ENCODE results near the gene DUSP7.
A peak's percentile ranks its signal among the peaks of the same experiment; 100 is the strongest.

The DUSP7 gene

DNA sequence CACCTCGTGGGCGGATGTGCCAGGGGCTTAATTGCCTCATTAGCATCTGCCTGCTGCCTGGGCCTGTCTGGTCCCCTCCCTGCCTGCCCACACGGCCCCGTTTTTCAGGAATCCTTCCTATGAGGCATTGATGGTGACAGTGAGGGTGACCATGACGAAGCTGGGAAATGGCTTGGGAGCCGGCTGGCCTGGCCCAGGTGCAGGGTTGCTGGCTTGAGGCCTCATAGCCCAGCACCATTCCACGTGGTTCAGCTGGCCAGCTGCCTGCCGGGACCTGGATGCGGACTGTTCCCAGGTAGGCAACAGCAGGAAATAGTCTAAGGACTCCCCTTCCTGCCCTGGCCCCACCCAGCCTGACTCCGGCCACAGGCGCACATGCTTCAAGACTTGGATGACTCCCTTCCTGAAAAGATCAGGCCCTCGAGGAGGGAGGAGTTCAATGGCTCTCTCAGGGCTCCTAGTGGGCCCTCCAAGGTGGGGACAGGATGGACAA, 8.9 kb upstream of the DUSP7 start:
- no peak for DNase-seq

DNA sequence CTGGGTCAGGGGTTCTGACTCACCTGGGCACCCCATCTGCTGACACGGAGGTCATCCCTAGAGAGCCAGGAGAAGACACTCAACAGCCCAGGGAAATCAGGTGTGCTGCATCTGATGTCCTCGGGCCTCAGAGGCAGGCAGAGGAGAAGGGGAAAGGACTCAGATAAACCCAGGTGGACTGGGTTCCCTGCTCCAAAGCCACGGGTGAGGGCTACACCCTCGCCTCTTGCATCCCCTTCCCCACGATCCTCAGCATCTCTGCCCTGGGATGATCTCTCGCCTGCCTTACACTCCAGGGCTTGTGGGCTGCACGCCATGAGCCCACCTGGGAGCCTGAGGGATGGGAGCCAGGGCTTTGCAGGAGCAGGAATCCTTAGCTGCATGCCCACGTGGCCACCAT, 8.2 kb upstream of the DUSP7 start:
- DNase-seq, result no peak

- peak; percentile 90 for DNase-seq
These were observed 6.8 kb upstream of the DUSP7 start for GRCh38 chr3:52063026-52063723.

- DNase-seq, result no peak
These were observed 6.1 kb upstream of the DUSP7 start for GRCh38 chr3:52062505-52062904.

DNA sequence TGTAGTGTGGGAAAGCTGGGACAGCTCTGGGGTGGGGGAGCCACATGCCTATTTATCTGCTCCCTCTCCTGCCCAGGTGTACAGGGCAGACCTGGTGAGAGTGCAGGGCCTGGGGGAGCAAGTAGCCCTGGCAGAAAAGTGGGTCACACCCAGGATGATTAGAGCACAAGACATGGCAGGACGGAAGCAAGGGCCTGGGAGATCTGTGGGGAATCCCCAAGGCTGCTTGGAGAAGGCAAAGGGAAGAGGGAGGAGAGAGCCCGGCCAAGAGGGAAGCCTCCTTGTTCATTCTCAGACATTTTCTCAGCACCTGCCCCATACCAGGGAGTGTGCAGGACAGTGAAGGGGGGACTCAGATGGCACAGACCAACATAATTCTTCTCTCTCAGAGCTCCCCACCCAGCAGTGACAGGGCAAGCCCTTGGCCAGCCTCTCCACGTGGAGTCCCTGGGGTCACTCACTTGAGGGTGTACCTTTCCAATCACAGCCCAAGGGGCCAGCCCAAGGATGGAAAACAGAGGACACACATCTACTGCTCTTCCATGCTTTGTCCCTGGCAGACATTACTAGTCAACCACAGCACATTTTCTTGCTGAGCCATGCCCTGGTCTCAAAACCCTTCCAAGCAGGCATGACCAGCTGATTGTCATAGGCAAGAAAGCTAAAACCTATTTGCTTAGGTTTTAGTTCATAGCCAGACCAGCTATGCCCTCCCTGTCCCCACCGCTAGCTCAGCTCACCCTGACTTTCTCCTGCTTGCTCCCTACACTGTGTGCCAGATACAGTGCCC, 4.9 kb upstream of the DUSP7 start:
- no peak for DNase-seq

- DNase-seq, result no peak
These were observed 3.4 kb upstream of the DUSP7 start for GRCh38 chr3:52059781-52060180.

DNA sequence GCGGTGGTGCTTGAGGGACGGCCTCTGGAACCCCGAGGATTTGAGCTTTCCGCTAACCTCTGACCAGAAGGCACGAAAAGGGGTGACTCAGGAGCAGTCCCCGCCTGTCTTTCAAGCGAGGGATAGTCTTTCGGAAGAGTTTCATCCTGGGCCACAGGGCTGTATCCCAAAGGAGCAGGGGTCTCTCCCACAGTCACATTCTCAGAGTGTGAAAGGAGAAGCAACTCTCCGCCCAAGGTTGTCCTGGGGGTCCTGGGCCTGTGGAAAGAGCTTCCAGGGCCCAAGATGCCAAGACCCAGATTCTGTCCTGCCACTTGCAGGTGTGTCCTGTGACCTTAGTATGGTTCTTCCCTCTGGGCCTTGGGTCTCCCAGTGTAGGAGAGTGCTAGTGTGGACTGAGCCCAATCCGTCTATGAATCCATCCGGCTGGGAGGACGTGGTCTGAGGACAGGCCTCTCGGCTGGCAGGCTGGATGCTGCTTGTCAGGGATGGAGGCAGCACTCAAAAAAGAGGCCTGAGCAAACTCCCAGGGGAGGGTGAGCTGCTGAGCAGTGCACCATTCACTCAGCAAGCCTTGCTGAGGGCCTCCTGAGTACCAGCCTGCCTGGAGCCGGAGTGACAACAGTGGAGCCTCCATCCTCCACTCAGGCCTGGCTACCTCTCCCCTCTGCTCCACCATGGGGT, 1.6 kb upstream of the DUSP7 start:
- DNase-seq, result no peak

GRCh38 chr3:52056968-52057811, 819 bp upstream of the DUSP7 start:
- DNase-seq, result peak; percentile 99

DNA sequence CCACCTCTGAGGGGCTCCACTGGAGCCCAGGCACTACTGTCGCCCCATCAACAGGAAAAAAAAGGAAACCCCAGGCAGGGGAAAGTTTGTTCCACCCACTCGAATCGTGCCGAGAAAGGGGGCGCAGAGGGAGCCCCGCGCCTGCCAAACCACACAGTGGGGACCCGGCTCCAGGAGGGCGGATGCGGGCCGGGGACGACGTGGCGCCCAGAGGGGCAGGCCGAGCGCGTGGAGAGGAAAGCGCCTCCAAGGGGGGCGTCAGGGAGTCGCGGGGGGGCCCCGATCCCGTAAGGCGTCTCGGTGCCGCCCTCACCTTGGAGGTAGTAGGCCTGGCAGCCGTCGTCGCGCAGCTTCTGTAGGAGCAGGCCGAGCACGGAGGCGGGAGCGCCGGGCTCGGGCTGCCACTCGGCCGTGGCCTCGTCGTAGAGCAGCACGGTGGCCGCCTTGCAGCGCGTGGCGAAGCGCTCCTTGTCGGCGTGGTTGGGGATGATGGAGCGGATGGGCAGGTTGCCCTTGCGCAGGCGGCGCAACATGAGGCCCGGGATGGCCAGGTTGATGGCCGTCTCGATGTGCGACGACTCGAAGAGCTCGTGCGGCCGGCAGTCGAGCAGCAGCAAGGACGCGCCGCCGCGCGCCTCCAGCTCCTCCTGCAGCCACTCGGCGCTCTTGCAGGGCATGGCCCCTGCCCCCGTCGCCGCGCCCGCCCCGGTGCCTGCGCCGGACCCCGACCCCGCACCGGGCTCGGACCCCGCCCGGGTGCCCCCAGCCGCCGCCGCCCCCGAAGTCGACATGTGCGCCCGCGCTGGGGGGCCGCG, 627 bp downstream of the DUSP7 start:
- DNase-seq, result peak; percentile 62

GRCh38 chr3:52054661-52055511, 1.5 kb downstream of the DUSP7 start:
- DNase-seq, result peak; percentile 29

GRCh38 chr3:52053307-52054304, 2.8 kb downstream of the DUSP7 start:
- DNase-seq, result no peak

- peak; percentile 62 for DNase-seq
These were observed 3.5 kb downstream of the DUSP7 start for GRCh38 chr3:52052831-52053306.

DNA sequence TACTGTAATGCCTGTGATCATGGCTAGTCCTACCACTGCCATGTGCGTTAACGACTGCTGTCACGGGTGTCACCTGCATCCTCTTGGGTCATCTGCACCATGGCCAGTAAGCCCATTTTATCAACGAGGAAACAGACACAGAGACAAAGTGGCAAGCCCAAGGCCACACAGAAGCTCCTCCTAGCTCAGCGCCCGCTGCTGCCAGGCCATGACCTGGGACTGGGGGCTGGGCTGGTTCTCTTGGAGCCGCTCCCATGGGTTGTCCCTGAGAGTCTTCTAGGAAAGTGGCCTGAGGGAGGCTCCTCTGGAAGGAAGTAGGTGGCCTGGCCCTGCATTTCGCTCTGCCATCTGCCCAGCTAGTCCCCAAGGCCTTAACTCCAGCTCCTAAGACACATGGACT, 4.9 kb downstream of the DUSP7 start:
- DNase-seq, result no peak

DNA sequence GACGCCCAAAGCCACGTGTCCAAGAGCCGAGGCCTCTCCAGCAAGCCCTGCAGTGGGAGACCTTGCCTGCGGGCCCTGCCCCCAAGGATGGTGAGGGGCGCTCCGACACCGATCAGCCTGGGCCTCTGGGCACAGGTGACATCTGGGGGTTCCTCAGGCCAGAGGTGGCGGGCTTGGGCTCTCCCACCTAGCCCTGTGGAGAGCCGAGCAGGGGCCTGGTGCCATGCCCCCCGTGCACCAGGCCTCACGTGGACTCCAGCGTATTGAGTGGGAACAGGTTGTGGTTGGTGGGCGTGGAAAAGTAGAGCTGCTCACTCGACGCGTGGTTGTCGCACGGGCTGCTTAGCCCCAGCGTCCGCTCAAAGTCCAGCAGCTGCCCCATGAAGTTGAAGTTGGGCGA, 5.8 kb downstream of the DUSP7 start:
- no peak for DNase-seq

- DNase-seq, result no peak
These were observed 6.9 kb downstream of the DUSP7 start for GRCh38 chr3:52049503-52049902.

GRCh38 chr3:52047295-52047960, 8.9 kb downstream of the DUSP7 start:
- DNase-seq, result no peak

DNA sequence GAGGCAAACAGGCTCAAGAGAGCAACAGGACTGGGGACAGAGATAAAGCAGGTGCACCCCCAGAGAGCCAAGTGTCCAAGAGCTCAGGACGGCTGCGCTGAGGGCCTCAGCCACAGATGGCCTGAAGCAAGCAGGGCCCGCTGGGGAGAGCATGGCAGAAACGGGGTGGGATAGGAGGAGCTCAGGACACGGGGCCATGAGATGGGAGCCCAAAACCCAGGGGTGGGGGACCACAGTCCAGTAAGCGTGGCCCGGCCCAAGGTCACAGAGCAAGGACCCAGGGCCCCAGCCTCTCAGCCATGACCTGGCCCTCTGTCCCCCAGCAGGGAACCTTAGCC, 9.5 kb downstream of the DUSP7 start:
- DNase-seq, result no peak

GRCh38 chr3:52046186-52046901, 10.0 kb downstream of the DUSP7 start:
- peak; percentile 61 for DNase-seq

Data from NCI-H82 (cell line).